HG03064 (cell line): ENCODE results near the gene ZNF12.

Source experiments
- ATAC-seq: cut with Tn5 transposase; IDR thresholded peaks from one replicate; pipeline ENCODE4 v1.9.1; 2021; ENCODE audit warnings: low read depth; ENCODE audit not compliant: unreplicated experiment

The ZNF12 gene

DNA sequence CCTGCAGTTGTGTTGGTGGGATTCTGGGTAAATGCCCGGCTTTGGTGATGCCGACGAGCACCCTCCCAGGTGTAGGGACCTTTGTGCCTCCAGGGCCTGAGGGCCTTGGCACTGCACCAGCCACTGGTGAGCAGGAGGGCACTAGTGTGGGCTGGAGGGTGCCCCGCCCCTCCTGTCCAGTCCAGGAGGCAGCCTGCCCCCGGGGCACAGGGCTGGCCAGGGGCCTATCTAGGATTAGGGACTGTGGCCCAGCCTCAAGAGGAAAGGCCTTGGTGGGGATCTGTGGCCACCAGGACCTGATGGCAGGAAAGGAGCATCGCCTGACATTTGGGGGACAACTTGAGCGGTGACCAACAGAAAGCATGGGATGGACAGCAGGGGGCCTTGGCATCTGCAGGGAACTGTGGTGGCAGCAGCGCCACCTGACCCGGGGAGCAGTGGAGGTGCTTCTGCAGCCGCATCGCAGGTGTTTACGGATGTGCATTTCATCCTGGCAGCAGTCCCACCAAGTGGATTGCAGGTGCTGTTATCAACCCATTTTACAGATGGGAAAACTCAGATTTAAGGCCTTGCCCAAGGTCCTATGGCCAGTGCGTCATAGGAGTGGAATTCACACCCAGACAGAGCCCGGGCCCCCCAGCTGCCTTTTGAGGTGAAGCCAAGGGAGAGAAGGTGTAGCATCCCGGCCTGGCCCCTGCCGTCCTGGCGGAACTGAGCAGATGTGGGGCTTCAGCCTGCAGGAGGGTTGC is 58.5 kb downstream of the ZNF12 start:
- no peak for ATAC-seq

DNA sequence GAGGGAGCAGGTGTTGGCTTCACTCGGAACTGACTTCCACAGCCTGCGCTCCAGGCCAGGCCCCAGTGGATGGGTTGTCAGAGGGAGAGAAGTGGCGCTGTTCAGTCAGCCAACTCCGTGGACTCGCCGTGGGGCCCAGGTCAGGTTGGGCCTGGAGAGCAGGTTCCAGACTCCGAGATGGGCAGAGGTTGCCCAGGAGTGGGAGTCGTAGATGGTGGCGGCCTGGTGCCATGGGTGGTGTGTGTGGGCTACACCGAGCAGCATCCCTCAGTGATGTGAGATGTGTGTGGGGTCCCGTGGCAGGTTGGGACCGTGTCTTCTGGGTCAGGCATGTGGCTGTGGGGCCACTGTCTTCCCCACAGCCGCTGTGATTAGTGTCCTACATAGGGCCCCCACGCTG is 59.2 kb downstream of the ZNF12 start:
- ATAC-seq = no peak

DNA sequence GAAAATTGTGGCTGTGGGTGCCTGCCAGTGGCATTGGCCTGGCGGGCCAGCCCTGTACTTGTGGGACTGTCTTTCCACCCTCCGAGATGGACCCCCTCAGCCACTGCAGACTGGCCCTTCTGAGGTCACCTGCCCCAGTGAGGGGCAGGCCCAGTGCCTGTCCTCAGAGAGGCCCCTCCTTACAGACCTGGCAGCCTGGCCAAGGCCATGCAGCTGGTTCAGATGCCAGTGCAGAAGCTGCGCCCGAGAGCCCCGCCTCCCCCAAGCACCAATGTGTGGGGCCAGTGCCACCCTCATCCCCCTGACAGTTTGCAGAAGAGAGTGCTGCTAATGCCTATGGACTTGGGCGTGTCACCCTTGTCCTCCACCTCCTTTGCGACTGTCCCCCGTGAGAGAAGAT is 59.7 kb downstream of the ZNF12 start:
- ATAC-seq = no peak

DNA sequence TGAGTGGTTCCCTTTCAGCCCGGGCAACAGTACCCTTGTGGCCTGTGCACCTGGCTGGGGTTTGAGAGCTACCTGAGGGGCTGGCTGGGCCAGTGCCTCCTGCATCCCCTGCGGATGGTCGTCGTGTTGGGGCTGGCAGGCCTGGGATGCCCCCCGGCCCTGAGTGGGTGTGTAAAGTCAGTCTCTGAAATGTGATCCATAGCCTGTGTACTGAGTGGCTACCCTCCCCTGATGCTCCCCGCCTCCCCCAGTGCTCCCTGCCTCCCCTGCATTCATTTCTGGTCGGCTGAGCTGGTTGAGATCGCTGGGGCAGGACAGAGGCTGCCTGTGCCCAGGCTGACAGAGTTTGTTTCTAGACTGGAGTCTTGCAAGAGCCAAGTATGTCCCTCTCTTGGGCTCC is 60.3 kb downstream of the ZNF12 start:
- no peak for ATAC-seq

DNA sequence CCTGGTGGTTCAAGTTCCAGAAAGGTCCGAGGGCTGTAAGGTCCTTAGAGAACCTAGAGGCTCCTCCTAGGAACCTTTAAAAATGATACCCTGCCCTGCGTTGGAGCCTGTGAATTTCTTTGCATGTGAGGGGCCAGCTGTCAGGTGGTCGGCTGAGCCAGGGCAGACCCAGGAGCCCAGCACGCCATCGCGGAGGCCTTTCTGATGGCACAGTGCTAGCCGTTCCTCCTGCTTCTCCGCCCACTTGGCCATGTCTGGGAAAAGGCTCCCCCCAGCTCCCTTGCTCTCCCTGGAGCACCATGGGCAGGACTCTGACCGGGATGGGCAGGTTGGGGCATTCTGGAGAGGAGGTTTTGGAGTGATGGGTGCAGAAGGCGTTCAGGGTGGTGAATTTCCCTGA is 62.0 kb downstream of the ZNF12 start:
- no peak for ATAC-seq

DNA sequence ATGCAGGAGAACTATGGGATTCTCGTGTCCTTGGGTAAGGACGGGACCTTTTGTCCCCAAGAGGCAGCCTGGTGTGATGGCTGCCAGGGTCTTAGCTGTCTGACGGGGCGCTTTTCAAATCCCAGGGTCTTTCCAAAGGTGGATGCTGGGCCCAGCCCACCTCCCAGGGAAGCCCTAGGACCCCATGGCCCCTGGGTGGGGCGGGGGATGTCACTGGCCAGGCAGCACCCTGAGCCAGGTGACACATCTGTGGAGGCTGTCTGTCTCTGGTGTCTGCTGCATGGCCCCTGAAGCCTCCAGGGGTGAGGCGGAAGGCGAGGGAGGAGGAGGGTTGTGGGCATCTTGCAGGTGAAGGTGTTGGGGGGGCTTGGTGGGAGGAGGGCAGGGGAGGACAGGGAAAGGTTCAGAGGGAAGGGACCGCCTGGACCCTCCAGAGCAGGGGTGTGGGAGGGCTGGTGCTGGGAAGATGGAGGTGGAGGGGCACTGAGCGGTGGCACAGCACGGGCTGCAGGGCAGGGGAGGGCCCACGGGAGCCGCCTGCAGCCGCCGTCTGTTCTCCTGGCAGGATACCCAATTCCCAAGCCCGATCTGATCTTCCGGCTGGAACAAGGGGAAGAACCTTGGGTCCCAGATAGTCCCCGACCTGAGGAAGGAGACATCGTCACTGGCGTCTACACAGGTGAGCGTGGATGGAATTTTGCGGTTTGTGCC is 62.7 kb downstream of the ZNF12 start:
- no peak for ATAC-seq

DNA sequence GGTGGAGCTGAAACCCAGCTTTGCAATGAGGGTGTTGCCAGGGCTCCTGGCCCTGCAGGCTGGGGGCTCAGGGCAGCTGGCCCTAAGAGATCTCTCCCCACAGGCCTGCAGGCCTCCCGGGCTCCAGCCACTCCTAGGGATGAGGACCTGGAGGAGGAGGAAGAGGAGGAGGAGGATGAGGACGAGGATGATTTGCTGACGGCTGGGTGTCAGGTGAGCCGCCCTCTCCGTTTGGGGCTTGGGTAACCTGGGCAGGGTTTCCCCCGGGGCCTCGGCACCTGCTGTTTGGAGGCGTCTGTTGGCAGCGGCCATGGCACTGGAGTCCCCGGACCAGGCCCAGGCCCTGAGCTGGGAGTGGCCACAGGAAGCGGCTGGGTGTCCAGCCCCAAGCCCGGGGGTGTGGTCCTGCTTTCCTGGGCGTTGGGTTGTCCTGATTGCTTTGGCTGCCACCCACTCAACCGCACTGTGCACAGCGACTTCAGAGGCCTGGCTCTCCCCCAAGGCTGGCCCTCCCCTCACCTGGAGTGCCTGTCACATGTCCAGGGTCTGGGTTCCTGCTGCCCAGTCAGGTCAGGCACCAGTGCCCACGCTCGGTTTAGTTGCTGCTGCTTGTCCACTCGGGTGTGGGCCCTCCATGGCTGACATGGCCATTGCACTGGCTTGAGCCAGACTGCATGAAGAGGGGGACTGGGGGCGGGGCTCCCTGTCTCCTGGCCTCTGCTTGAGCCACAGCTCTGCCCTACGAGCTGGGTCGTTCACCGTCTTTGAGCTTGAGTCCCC is 63.7 kb downstream of the ZNF12 start:
- no peak for ATAC-seq

DNA sequence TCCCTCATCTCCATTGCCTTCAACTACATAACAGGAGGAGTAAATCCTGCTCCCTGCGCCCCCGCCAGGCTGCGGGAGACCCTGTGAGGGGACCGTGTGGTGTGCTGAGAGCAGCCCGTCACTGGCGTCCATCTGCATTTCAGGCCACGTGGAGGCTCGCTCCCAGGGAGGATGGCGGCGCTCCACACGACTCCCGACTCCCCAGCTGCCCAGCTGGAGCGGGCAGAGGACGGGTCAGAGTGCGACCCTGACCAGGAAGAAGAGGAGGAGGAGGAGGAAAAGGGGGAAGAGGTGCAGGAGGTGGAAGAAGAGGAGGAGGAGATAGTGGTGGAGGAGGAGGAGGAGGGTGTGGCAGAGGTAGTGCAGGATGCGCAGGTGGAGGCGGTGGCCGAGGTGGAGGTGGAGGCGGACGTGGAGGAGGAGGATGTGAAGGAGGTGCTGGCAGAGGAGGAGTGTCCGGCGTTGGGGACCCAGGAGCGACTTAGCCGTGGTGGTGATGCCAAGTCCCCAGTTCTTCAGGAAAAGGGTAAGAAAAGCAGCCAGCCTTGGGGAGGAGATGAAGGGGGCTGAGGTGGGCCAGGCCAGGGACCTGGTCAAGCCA is 64.4 kb downstream of the ZNF12 start:
- no peak for ATAC-seq

DNA sequence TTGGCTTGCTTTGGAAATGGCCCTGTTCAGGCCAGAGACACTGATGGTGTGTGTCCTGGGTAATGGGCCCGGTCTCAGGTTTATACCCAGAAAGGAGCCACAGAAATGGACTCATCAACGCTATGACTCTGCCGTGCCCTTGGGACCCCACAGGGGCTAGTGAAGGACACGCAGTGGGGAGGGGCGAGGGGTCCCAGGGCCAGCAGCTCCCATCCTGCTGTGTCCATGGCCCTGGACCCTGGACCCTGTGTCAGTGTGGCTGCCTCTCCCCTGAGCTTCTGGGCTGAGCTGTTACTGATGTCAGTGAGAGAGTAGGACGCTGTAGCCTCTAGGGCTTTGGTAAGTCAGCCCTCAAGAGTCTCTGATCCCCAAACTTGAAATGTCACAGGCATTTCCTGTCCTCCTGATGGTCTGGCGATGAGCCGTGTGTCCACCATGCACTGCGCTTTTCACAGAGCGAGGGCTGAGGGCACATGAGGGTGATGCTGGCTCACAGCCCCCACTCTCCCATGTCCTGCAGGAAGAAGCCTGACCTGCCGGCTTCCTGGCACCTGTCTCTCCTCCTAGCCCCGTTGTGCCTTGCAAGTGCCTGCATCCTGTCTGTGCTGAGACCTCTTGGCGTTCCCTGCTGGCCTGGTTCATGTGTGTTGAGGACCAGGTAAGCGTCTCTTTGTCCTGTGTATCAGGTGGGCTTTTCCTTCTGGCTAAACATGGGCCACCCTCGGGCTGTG is 65.3 kb downstream of the ZNF12 start:
- ATAC-seq = no peak

DNA sequence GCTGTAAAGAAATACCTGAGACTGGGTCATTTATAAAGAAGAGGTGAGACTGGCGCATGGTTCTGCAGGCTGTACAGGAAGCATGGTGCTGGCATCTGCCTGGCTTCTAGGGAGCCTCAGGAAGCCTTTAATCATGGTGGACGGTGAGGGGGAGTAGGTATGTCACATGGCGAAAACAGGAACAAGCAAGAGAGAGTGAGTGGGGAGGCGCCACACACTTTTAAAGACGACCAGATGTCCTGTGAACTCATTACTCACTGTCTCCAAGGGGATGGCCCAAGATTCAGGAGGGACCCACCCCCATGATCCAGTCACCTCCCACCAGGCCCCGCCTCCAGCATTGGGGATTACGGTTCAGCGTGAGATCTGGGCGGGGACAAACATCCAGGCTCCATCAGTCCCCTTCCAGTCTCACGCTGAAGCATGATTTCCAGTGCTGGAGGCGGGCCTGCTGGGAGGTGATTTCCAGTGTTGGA is 66.5 kb downstream of the ZNF12 start:
- no peak for ATAC-seq

DNA sequence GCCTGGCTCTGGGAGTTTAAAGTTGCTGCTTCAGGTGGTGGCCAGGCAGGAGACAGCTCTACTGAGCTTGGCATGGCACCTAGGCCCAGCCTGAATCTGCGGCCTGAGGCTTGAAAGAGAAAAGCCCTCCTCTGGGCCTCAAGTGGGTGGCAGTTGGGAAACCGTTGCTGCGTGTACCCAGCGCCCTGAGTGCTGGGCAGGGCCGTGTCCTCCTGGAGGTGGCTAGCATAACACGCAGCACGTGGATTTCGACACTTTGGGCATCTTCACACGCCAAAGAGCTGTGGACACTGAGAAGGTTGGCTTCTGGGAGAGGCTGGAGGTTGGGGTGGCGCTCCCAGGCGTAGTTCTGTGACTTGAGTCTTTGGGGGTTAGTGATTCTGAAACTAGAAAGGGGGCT is 67.1 kb downstream of the ZNF12 start:
- no peak for ATAC-seq

DNA sequence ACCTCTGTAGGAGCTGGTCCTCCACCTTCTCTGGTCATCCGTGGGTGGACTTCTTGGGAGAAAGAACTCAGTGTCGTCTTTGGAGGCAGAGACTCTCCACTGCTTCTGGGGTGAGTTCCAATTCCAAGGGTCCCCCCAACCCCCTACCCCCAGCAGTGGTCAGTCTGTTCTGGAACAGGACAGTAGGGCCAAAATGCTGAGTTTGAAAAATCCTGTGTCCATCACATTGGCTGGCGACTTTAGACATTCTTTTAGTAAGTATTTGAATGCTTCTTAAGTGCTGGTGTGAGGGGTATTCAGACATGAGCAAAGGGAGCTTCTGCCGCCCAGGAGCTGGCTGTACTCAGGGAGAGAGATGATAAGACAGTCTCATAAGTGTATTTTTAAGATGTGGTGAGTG is 67.7 kb downstream of the ZNF12 start:
- ATAC-seq = no peak
